ENCODE data around the gene MRPL33.

- TF ChIP-seq CTCF (IDR thresholded peaks at IDR 0.05) (no peak), POLR2A (IDR thresholded peaks at IDR 0.05) (no peak)
These were observed 8.3 kb upstream of the MRPL33 start for GRCh38 chr2:27762951-27763906.
